GM12891 (cell line): ENCODE results near the gene IQCB1.

Experiments
- PAX5 ChIP-seq: IDR thresholded peaks from 2 replicates; pipeline ENCODE4 v1.6.1; 2011; ENCODE audit warnings: low read length, moderate library complexity, mild to moderate bottlenecking; ENCODE audit not compliant: insufficient read depth, severe bottlenecking
- POLR2A ChIP-seq: IDR thresholded peaks from 2 replicates; pipeline ENCODE4 v1.6.1; 2011; ENCODE audit warnings: low read depth, low read length, control low read depth
- POLR2AphosphoS5 ChIP-seq: IDR thresholded peaks from 2 replicates; pipeline ENCODE4 v1.6.1; 2011; ENCODE audit warnings: low read depth, low read length, control low read depth
- POU2F2 ChIP-seq: IDR thresholded peaks from 2 replicates; pipeline ENCODE4 v1.6.1; 2011; ENCODE audit warnings: low read depth, mild to moderate bottlenecking, control low read depth, low read length, moderate library complexity
- SPI1 ChIP-seq: IDR thresholded peaks from 2 replicates; pipeline ENCODE4 v1.6.1; 2011; ENCODE audit warnings: low read depth, low read length, control low read depth
- TAF1 ChIP-seq: IDR thresholded peaks from 2 replicates; pipeline ENCODE4 v1.6.1; 2011; ENCODE audit warnings: low read depth, low read length, control low read depth

GRCh38 chr3:121730940-121731687 is 103.7 kb downstream of the IQCB1 start:
- TF ChIP-seq POLR2A (no peak), POLR2AphosphoS5 (no peak), TAF1 (no peak), SPI1 (no peak), PAX5 (no peak), POU2F2 (no peak)
